Fibroblast of lung (primary cell): ENCODE results near the gene TFAP2C.

Experiments used
- EZH2 ChIP-seq: IDR thresholded peaks from 2 replicates; pipeline ENCODE4 v1.5.1; 2012; ENCODE audit warnings: low read length, control low read depth, mild to moderate bottlenecking; ENCODE audit errors: missing control alignments
- TF ChIP-seq, protein P1 (sequence below), 2 donors: IDR thresholded peaks in 1 of 2; conservative IDR thresholded peaks in 1 of 2; 1 replicate in 1 of 2; 2 replicates in 1 of 2; pipeline ENCODE4 v1.5.1; 2011 to 2012; ENCODE audit warnings: low read length in 2 of 2, control low read depth in 1 of 2, inconsistent platforms in 1 of 2, low read depth in 1 of 2, mild to moderate bottlenecking in 1 of 2

DNA sequence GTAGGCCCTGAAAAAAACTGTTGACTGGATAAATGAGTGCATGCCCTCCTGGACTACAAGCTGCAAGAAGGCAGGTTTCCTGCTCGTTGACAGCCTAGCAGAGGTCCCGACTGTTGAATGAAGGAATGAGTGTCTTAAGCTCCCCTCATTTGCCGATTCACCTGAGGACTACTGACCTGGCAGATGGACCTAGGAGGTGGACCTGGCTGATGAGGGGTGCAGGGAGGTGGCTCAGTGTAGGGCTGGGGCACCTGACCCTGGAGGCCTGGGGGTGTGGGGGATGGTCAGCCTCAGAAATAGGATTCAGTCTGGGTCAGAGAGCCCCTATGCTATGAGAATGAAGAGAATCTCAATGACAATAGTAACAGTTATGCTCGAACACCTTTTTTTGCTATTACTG, 11.6 kb upstream of the TFAP2C start:
- TF ChIP-seq, protein P1, sequence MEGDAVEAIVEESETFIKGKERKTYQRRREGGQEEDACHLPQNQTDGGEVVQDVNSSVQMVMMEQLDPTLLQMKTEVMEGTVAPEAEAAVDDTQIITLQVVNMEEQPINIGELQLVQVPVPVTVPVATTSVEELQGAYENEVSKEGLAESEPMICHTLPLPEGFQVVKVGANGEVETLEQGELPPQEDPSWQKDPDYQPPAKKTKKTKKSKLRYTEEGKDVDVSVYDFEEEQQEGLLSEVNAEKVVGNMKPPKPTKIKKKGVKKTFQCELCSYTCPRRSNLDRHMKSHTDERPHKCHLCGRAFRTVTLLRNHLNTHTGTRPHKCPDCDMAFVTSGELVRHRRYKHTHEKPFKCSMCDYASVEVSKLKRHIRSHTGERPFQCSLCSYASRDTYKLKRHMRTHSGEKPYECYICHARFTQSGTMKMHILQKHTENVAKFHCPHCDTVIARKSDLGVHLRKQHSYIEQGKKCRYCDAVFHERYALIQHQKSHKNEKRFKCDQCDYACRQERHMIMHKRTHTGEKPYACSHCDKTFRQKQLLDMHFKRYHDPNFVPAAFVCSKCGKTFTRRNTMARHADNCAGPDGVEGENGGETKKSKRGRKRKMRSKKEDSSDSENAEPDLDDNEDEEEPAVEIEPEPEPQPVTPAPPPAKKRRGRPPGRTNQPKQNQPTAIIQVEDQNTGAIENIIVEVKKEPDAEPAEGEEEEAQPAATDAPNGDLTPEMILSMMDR (conservative IDR thresholded peaks at IDR 0.05 in 1 of 2, IDR thresholded peaks at IDR 0.05 in 1 of 2; ENCODE audit: low read depth in 1 of 2, low read length in 2 of 2) = no peak
- TF ChIP-seq EZH2 = no peak
